ELF-1 (cell line): ENCODE data around the gene FEZF2.

Experiments used
- DNase-seq: peaks from one replicate; pipeline ENCODE4 v3.0.0-alpha.2; 2016; ENCODE audit warnings: low read depth, low spot score

Gene FEZF2

GRCh38 chr3:62373215-62373614 lies at the start of gene FEZF2:
FEZF2 (minus strand) TSS chr3:62373550; CDS start chr3:62372868, 682 bp downstream.
- peak; percentile 24 for DNase-seq

GRCh38 chr3:62421207-62421606 lies 47.9 kb upstream of the FEZF2 start:
- no peak for DNase-seq

- DNase-seq: no peak
These were observed 42.8 kb upstream of the FEZF2 start for GRCh38 chr3:62416144-62416543.

- peak; percentile 86 for DNase-seq
These were observed 42.0 kb upstream of the FEZF2 start for GRCh38 chr3:62415312-62415801.

DNA sequence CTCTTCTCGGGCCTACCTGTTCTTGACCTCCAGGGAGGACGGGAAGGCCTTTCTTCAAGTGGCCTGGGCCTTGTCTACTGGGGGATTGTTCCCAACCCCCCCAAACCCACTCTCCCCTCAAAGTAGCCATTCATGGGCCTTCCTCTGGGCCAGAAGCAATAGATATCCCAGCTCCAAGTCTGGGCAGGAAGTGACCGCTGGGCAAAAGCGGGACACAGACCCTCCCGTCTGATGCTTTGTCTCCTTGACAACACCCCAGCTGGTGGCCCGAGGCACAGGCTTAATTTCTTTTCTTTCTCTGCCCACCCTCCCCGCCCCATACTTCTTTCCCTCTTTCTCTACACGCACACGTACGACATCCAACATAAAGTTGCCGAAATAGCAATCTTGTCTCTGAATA lies 41.4 kb upstream of the FEZF2 start:
- peak; percentile 75 for DNase-seq

DNA sequence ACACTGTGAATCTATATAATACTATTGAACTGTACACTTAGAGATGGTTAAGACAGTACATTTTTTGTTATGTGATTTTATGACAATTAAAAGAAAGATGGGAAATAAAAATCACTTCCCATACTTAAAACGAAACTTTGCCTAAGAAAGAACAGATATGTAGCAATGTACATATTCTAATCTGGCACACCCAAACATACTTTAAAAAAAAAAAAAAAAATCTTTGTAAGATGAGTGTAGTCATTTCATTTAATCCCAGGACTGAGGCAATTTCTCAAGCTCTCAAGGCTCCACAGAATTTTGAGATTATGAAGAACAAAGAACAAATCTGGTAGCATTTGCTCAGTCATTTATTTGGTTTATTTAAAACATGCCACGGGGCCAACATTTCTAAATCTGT lies 40.3 kb upstream of the FEZF2 start:
- no peak for DNase-seq

GRCh38 chr3:62406945-62407344 lies 33.6 kb upstream of the FEZF2 start:
- DNase-seq: no peak

DNA sequence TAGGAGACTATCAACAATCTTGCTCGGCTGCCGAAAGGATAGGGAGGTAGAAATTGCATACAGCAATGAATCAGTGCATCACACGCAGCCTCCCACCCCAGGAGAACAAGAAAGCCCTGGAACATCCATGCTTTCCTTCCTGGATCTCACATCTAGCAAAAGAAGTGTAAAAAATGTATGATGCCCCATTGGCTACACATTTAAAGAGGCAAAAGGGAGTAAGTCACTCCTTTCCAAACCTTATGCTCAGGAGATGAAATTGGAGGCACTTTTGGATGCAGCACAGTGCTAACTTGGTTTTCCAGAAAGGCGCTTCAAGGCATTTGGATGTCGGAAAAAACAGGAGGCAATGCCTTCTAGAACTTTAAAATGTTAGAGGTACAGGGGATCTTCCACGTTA lies 32.2 kb upstream of the FEZF2 start:
- DNase-seq: no peak

DNA sequence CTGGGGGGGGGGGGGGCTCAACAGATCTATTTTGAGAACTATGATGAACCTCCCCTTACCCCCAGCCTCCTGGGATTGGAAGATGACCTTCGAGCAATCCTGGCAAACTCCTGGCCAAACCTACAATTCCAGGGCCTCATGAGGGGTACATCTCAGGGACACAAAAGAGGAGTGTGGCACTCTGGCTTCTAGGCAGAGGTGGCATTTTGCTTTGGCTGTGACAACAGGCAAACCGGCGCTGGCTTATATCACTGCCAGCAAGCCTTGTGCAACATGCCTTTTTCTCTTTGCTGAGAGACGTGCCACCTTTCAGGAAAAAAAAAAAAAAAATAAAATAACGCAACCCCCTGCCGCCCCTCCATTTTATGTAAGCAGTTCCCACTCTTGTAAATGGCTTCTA lies 31.8 kb upstream of the FEZF2 start:
- no peak for DNase-seq

GRCh38 chr3:62404321-62404720 lies 31.0 kb upstream of the FEZF2 start:
- DNase-seq: no peak

- no peak for DNase-seq
These were observed 30.4 kb upstream of the FEZF2 start for GRCh38 chr3:62403765-62404164.

DNA sequence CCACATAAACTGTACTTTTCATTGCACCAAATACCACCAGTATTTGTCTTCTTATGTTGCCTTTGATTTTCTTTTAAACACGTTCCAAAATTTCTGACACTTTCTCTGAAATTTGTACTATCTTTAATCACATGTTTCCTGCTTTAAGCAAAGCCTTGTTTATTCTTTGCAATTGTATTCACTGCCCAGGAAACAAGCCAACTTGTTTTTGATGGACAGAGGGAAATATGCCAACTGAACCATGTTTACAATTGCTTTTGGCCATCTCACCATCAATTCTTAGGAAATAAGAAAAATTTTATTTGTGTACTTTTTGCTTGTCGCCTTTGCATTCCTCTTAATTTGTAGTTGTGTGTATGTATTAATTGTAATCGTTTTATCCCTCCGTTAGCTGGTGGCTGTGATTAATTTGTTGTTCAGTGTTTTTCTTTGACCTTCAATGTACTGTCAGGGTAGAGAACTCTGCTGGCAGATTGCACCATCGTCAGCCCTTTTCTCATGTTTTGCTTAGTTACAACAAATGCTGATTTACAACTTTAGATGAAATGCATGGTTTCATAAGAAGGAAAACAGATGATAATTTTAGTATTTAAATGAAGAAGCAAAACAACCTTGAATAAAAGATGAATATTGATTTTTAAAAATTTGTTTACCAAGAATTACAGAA lies 19.4 kb upstream of the FEZF2 start:
- DNase-seq: no peak

DNA sequence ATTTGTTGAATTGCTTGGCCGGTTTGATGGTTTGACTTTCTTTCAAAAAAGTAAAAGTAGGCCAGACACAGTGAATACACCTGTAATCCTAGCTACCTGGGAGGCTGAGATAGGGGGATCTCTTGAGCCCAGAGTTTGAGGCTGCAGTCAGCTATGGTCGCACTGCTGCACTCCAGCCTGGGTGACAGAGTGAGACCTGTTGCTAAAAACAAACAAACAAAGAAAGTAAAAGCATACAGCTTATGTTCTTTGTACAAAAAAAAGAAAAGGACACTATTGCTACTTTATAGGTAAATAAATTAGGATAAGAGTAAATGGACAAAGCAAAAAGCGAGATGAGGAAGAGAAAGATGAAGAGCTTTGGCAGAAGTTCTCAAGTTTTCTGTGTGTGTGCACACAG lies 13.9 kb upstream of the FEZF2 start:
- DNase-seq: no peak

DNA sequence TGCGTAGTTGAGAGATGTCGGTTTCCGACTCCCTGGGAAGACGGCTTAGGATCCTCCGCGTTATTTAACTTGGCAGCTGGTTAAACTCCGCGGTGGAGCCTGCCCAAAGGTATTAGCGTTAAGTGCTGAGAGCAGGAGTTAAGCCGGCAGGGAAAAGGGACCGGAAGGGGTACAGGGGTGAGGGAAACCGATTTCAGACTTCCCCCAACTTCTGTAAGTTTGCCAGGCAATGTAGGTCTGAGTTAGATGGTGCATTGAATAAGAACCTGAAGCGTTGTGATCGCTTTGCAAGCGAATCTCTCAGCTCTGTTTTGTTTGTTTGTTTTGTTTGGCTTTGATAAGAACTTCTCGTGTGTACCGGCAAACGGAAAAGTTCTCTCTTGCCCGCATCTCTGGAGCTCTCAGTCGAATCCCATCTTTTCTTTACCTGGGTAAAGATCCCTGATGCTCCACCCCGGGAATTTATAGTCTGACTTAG lies 6.0 kb upstream of the FEZF2 start:
- DNase-seq: peak; percentile 60

- no peak for DNase-seq
These were observed 5.6 kb upstream of the FEZF2 start for GRCh38 chr3:62378921-62379320.

DNA sequence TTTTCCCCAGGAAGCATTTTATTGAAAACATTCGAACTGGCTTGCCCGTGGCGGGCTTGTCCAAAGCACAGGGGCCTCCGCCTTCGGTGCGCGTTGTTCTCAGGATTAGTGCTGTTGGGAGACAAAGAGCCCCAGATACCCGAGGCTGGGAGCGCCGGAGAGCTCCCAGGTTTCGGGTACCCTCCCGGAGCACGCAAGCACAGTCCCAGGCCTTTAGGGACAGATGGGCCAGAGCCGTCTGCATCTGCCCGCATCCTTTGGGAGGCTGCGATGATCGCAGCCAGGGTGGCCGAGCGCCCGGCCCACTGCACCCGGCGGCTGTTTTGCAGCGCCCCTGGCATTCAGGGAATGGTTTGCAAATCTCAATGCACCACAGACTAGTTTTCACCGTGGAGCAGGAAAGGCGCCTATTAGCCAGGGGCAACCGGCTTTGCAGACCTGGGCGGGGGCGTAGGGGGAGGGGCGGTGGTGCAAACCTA lies 5.0 kb upstream of the FEZF2 start:
- DNase-seq: peak; percentile 75

DNA sequence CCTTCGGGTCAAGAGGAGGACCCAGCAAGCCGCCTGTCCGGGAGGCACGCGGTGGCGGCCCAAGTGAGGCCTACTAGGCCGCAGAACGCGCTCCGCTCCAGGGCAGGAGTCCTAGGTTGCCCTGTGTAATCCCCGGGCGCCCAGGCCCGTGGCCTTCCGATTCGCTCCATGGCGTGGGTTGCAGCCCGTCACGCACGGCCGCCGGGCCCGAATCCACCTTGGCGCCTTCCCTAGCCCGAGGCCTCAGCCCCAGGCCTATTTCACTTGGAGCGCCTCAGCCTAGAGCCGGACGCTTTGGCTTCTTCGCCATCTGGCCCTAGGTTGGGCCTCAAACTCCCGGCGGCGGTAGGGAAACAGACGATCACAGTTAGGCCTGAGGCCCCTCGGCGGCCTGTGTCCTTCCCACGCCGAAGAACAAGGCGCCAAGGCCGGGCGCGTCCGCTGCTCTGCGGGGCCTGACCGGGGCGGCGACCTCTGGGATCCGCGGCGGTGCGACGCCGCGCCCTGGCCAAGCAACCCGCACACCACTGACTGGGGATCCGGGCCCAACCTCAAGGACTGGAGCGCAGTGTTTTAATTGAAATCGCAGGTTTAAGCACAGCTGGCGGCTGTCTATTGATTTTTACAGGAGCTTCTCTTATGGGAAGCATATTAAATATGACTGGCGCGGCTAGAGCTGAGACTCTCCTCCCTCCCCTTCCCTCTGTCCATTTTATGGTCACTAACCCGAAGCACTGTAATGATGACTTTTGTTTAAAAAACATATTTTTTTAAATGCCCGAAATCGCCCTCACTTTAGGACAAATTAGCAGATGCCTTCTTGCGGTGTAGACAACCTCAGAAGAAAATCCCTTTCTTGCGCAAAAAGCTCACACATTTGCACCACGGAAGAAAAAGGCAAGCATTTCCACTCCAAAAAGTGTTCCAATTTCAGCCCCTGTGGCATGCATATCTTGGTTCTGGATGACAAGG lies 3.8 kb upstream of the FEZF2 start:
- DNase-seq: peak; percentile 71

DNA sequence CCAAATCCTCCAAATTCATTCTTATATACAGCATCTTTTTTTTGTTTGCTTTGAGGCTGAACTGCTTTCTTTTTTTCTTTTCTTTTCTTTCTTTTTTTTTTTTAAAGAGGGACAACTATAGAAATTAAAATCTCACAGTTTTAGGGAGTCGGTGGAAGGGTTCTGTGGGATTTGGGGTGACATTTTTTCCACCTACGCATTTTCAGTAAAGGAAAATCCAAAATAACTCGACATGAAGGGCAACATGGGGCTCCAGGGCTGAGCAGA lies 3.0 kb upstream of the FEZF2 start:
- no peak for DNase-seq

GRCh38 chr3:62375655-62376453 lies 2.5 kb upstream of the FEZF2 start:
- peak; percentile 19 for DNase-seq

GRCh38 chr3:62374341-62375218 lies 1.2 kb upstream of the FEZF2 start:
- DNase-seq: peak; percentile 48
